GM12801 (cell line): ENCODE data around the gene ARHGAP32.

Experiments
- CTCF ChIP-seq: IDR thresholded peaks from one replicate; pipeline ENCODE4 v1.5.1; 2011; ENCODE audit warnings: control low read depth; ENCODE audit not compliant: insufficient read length; ENCODE audit errors: extremely low read depth

ARHGAP32 gene

GRCh38 chr11:128928400-128928799 lies 263.7 kb downstream of the ARHGAP32 start:
- no peak for TF ChIP-seq CTCF

GRCh38 chr11:128927683-128928336 lies 264.3 kb downstream of the ARHGAP32 start:
- no peak for TF ChIP-seq CTCF

- no peak for TF ChIP-seq CTCF
Measured at GRCh38 chr11:128927108-128927461, 265.0 kb downstream of the ARHGAP32 start.

GRCh38 chr11:128926437-128927107 lies 265.6 kb downstream of the ARHGAP32 start:
- no peak for TF ChIP-seq CTCF

GRCh38 chr11:128926000-128926399 lies 266.1 kb downstream of the ARHGAP32 start:
- TF ChIP-seq CTCF, result no peak

- no peak for TF ChIP-seq CTCF
Measured at GRCh38 chr11:128925250-128925600, 266.9 kb downstream of the ARHGAP32 start.

- TF ChIP-seq CTCF, result no peak
Measured at GRCh38 chr11:128924510-128925249, 267.4 kb downstream of the ARHGAP32 start.
